Endothelial cell of umbilical vein (primary cell): ENCODE results near the gene PPM1H. TPM values are rescaled to one million over a fixed set of nuclear protein-coding genes. Genes with fewer than 3 reads are reported as not detected.

Experiments used
- BruUV-seq: library from RNA; stranded (reverse); fragments of 400-500 nt; replicated peaks from 2 replicates; lab custom pipeline; 2021; lab: Mats Ljungman, UMichigan
- CTCF ChIA-PET: fragments of 300-600, 350-600 bp; sonication (Branson Sonifier 250); formaldehyde crosslinking; loops from one replicate; lab custom pipeline; 2021; ENCODE audit warnings: antibody characterized with exemption, inconsistent platforms; lab: Charles Lee
- POLR2A ChIA-PET: fragments of 300-600, 350-600 bp; sonication (Branson Sonifier 250); formaldehyde crosslinking; loops from one replicate; lab custom pipeline; 2021; ENCODE audit warnings: antibody characterized with exemption, inconsistent platforms; lab: Charles Lee
- DNase-seq: peaks from one replicate; pipeline ENCODE4 v3.0.0-alpha.2; 2011; ENCODE audit warnings: low read depth, low spot score
- FAIRE-seq: peaks from 2 replicates; lab custom pipeline; 2011; peaks lifted over from hg19 to GRCh38; lab: Jason Lieb, UNC
- H2AFZ ChIP-seq: 2 replicates; pipeline ENCODE4 v1.6.0; 2012; ENCODE audit warnings: low read depth, low read length, control low read depth, inconsistent platforms
- H3K27ac ChIP-seq: 2 replicates; pipeline ENCODE4 v1.5.1; 2011; ENCODE audit warnings: low read depth, mild to moderate bottlenecking, control low read depth, low read length, moderate library complexity; ENCODE audit not compliant: insufficient read depth
- H3K27me3 ChIP-seq, 2 experiments: 2 replicates each; pipeline versions ENCODE4 v1.6.0 to v1.6.1; 2011; ENCODE audit warnings: low read length in 2 of 2, mixed read lengths in 1 of 2; ENCODE audit not compliant: control insufficient read depth in 2 of 2, insufficient read depth in 2 of 2
- H3K36me3 ChIP-seq, 2 experiments: 2 replicates in 1 of 2; 3 replicates in 1 of 2; pipeline ENCODE4 v1.5.1; 2011; ENCODE audit warnings: low read length in 2 of 2, mild to moderate bottlenecking in 1 of 2, moderate library complexity in 1 of 2; ENCODE audit not compliant: control insufficient read depth in 2 of 2, insufficient read depth in 2 of 2; ENCODE audit errors: extremely low read depth in 1 of 2
- H3K4me1 ChIP-seq: 3 replicates; pipeline ENCODE4 v1.5.1; 2011; ENCODE audit warnings: mild to moderate bottlenecking, low read length; ENCODE audit not compliant: control insufficient read depth, insufficient read depth; ENCODE audit errors: extremely low read depth
- H3K4me2 ChIP-seq: 2 replicates; pipeline ENCODE4 v1.6.1; 2011; ENCODE audit warnings: low read length, control low read depth, mixed read lengths; ENCODE audit not compliant: insufficient read depth
- H3K4me3 ChIP-seq, 3 experiments: fragments of 200-600 bp in 1 of 3; sonication (generic), shearing (Covaris generic) in 1 of 3; replicated peaks in 1 of 3; 2 replicates each; pipeline ENCODE4 v1.5.1; 2011 to 2016; ENCODE audit warnings: control low read depth in 3 of 3, low read length in 3 of 3, mild to moderate bottlenecking in 2 of 3, inconsistent platforms in 1 of 3, low read depth in 1 of 3, moderate library complexity in 1 of 3; ENCODE audit not compliant: insufficient read depth in 1 of 3
- H3K79me2 ChIP-seq: 2 replicates; pipeline ENCODE4 v1.6.0; 2012; ENCODE audit warnings: low read length, inconsistent platforms; ENCODE audit not compliant: control insufficient read depth, insufficient read depth
- H3K9ac ChIP-seq: replicated peaks from 2 replicates; pipeline ENCODE3; 2011; ENCODE audit warnings: low read length, control low read depth; ENCODE audit not compliant: insufficient read depth; ENCODE audit errors: extremely low read depth
- H3K9me1 ChIP-seq: replicated peaks from 3 replicates; pipeline ENCODE4 v1.6.0; 2011; ENCODE audit warnings: mild to moderate bottlenecking, low read length; ENCODE audit not compliant: control insufficient read depth, insufficient read depth; ENCODE audit errors: extremely low read depth
- H3K9me3 ChIP-seq: replicated peaks from 2 replicates; pipeline ENCODE4 v1.5.1; 2012; ENCODE audit warnings: low read length, inconsistent platforms; ENCODE audit not compliant: control insufficient read depth, insufficient read depth
- H4K20me1 ChIP-seq: replicated peaks from 2 replicates; pipeline ENCODE3; 2011; ENCODE audit warnings: mild to moderate bottlenecking, low read length; ENCODE audit not compliant: control insufficient read depth, insufficient read depth; ENCODE audit errors: extremely low read depth
- EZH2 ChIP-seq: IDR thresholded peaks from 2 replicates; pipeline ENCODE4 v1.6.1; 2012; ENCODE audit warnings: borderline replicate concordance, low read depth, mild to moderate bottlenecking, moderate library complexity, low read length, inconsistent platforms; ENCODE audit not compliant: severe bottlenecking
- FOS ChIP-seq: IDR thresholded peaks from 2 replicates; pipeline ENCODE4 v1.6.1; 2011; ENCODE audit warnings: mild to moderate bottlenecking, low read length, moderate library complexity, borderline replicate concordance; ENCODE audit not compliant: insufficient read depth
- GATA2 ChIP-seq: IDR thresholded peaks from 2 replicates; pipeline ENCODE4 v1.7.0; 2011; ENCODE audit warnings: low read depth, mild to moderate bottlenecking, moderate library complexity, mixed read lengths, low read length; ENCODE audit not compliant: insufficient read length, insufficient read depth
- JUN ChIP-seq: IDR thresholded peaks from 2 replicates; pipeline ENCODE4 v1.6.1; 2011; ENCODE audit warnings: borderline replicate concordance, low read depth; ENCODE audit not compliant: insufficient read length, insufficient read depth
- MYC ChIP-seq: IDR thresholded peaks from one replicate; pipeline ENCODE4 v1.6.1; 2011; ENCODE audit warnings: mild to moderate bottlenecking, low read depth, low read length
- POLR2A ChIP-seq: IDR thresholded peaks from 2 replicates; pipeline ENCODE4 v1.6.1; 2012; ENCODE audit warnings: low read depth, mild to moderate bottlenecking, control low read depth, low read length
- POLR2AphosphoS5 ChIP-seq: IDR thresholded peaks from 2 replicates; pipeline ENCODE4 v1.6.1; 2012; ENCODE audit warnings: low read depth, mild to moderate bottlenecking, control low read depth, low read length, moderate library complexity; ENCODE audit not compliant: insufficient read depth
- dilution Hi-C: fragments of 300-500 bp; cut with MboI; formaldehyde crosslinking; loops from one replicate; pipeline ENCODE4 v1.15.0; 2019; ENCODE audit warnings: low sequenced_read_pairs; ENCODE audit not compliant: extremely low pct_ligation_motif_present
- intact Hi-C: fragments of 100-400 bp; cut with micrococcal nuclease; formaldehyde crosslinking; loops from one replicate; pipeline ENCODE4 v1.10.0; 2022
- polyA plus RNA-seq, 4 experiments: library from polyadenylated mRNA; depleted of rRNA in 3 of 4; stranded (reverse) in 3 of 4; unstranded in 1 of 4; fragments of >200 nt; gene quantifications; 2 replicates each; pipeline versions ENCODE4 v1.2.1 to v1.2.3, GENCODE V29; 2011 to 2012; ENCODE audit warnings: missing spikeins in 1 of 4
- total RNA-seq: library from RNA; stranded (reverse); gene quantifications from 2 replicates; pipeline ENCODE4 v1.2.3, GENCODE V29; 2021
- TF ChIP-seq, protein P1 (sequence below): IDR thresholded peaks from 2 replicates; pipeline ENCODE4 v1.6.1; 2011; ENCODE audit not compliant: insufficient read depth, insufficient read length
- TF ChIP-seq, protein P2 (sequence below), 2 donors: IDR thresholded peaks; 1 replicate in 1 of 2; 2 replicates in 1 of 2; pipeline ENCODE4 v1.5.1; 2011; ENCODE audit warnings: low read length in 2 of 2, mild to moderate bottlenecking in 2 of 2, moderate library complexity in 2 of 2, control low read depth in 1 of 2, inconsistent platforms in 1 of 2, low read depth in 1 of 2; ENCODE audit not compliant: insufficient read depth in 1 of 2; ENCODE audit errors: extremely low read depth in 1 of 2

The PPM1H gene
- total and polyA plus RNA-seq, 2 donors (not counting 3 experiments of a cell fraction or from before 2014, with no cell fraction given), result 1.0 to 7.2 TPM

DNA sequence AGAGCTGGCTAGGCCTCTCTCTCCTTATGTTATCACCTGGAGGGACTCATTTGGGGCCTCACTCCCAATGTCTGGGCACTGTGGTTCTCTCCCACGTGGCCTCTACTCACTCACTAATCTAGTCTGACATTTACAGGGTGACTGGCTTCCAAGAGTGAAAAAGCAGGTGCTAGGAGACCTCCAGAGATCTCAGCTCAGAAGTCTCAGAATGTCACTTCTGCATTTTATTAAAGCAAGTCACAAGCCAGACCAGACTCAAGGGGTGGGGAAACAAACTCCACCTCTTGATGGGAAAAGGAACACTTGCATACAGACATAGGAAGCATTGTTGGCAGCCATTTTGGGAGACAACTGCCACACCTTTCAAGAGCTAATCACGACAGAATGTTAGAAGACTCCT, 292.5 kb downstream of the PPM1H start:
- Histone ChIP-seq H3K36me3 (no peaks in the 10 kb centered on the region), H2AFZ (no peak overlapping the region), H3K9me1 (no peaks in the 10 kb centered on the region), H3K4me3 (no peak overlapping the region), H3K27ac (no peak overlapping the region), H3K4me1 (peaks cover 4% of the 10 kb centered on the region), H3K79me2 (no peaks in the 10 kb centered on the region), H3K9me3 (no peaks in the 10 kb centered on the region), H3K4me2 (no peak overlapping the region), H4K20me1 (no peaks in the 10 kb centered on the region), H3K27me3 (no peaks in the 10 kb centered on the region), H3K9ac (no peak overlapping the region)
- no peak for FAIRE-seq
- TF ChIP-seq POLR2AphosphoS5 (no peak), MYC (no peak), EZH2 (no peak), JUN (no peak), GATA2 (no peak), POLR2A (no peak), FOS (no peak)
- TF ChIP-seq, protein P1, sequence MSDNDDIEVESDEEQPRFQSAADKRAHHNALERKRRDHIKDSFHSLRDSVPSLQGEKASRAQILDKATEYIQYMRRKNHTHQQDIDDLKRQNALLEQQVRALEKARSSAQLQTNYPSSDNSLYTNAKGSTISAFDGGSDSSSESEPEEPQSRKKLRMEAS, result no peak
- TF ChIP-seq, protein P2, sequence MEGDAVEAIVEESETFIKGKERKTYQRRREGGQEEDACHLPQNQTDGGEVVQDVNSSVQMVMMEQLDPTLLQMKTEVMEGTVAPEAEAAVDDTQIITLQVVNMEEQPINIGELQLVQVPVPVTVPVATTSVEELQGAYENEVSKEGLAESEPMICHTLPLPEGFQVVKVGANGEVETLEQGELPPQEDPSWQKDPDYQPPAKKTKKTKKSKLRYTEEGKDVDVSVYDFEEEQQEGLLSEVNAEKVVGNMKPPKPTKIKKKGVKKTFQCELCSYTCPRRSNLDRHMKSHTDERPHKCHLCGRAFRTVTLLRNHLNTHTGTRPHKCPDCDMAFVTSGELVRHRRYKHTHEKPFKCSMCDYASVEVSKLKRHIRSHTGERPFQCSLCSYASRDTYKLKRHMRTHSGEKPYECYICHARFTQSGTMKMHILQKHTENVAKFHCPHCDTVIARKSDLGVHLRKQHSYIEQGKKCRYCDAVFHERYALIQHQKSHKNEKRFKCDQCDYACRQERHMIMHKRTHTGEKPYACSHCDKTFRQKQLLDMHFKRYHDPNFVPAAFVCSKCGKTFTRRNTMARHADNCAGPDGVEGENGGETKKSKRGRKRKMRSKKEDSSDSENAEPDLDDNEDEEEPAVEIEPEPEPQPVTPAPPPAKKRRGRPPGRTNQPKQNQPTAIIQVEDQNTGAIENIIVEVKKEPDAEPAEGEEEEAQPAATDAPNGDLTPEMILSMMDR (IDR thresholded peaks at IDR 0.05; ENCODE audit: extremely low read depth in 1 of 2, insufficient read depth in 1 of 2, low read depth in 1 of 2, low read length in 2 of 2), result no peak
- BruUV-seq, result no TSS peak
- dilution Hi-C loops, result no loop called here
- intact Hi-C loops, result no loop called here
- POLR2A ChIA-PET, result no interaction called here
- CTCF ChIA-PET, result interaction anchor here (1.0 to 2.8 kb wide), 4 partner anchors 10 to 61 kb away, joined by 3 to 9 read pairs (median 4); no protein-coding TSS in a partner anchor
- no peak for DNase-seq
